KOPT-K1 (cell line): Measurements from ENCODE around the gene OLFM1.

Source experiments
- H3K27ac ChIP-seq: fragments of 200-600 bp; sonication (generic); 2 replicates; pipeline ENCODE4 v1.5.1; 2016; ENCODE audit warnings: antibody characterized with exemption, mild to moderate bottlenecking, low read depth, low read length; ENCODE audit not compliant: poor library complexity, severe bottlenecking
- H3K36me3 ChIP-seq: fragments of 200-600 bp; sonication (generic); 2 replicates; pipeline ENCODE4 v1.5.1; 2017; ENCODE audit warnings: antibody characterized with exemption, mild to moderate bottlenecking, low read length, moderate library complexity; ENCODE audit not compliant: insufficient read depth
- H3K9me3 ChIP-seq: fragments of 200-600 bp; sonication (generic); 2 replicates; pipeline ENCODE4 v1.5.1; 2017; ENCODE audit warnings: antibody characterized with exemption, low read length, mild to moderate bottlenecking; ENCODE audit not compliant: insufficient read depth, poor library complexity, severe bottlenecking

OLFM1 gene

GRCh38 chr9:135163023-135163780 is 75.7 kb downstream of the OLFM1 start:
- Histone ChIP-seq H3K36me3 (no peaks in the 10 kb centered on the region), H3K9me3 (no peaks in the 10 kb centered on the region), H3K27ac (no peak overlapping the region)

- Histone ChIP-seq H3K36me3 (no peaks in the 10 kb centered on the region), H3K27ac (no peak overlapping the region), H3K9me3 (no peaks in the 10 kb centered on the region)
Measured at GRCh38 chr9:135164036-135164435, 76.6 kb downstream of the OLFM1 start.

DNA sequence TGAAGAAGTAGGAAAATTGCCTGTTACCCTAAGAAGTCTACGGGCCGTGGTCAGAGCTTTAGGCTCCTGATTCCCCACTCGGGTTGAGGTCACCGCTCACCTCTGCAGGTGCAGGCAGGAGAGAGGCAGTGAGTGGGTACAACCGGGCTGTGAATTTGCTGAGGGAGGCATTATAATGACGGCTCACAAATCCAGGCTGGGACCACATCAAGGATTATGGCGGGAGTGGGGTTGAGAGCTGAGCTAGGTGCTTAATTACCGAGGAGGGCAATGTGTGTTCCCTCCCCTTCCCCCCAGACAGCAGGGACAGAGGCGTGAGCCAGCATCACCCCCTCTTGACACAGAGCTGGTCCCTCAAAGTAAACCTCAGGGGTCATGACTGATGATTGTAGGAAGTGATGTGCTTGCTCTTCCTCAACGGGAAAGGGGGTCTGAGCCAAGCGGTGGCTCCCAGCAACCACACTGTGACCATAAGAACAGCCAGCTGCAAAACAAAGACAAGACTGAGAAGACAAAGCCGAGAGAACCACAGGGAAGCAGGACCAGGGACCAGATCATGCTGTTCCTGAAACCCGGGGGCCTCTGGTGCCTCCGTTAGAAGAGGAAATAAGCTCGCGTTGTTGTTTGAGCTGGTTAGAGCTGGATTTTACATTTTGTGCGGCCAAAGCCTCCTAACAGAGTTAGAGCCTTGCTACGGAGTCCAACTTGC is 77.7 kb downstream of the OLFM1 start:
- H3K36me3 ChIP-seq: no peaks in the 10 kb centered on the region
- H3K9me3 ChIP-seq: no peaks in the 10 kb centered on the region
- no peak overlapping the region for H3K27ac ChIP-seq

- H3K27ac ChIP-seq: no peak overlapping the region
- H3K9me3 ChIP-seq: no peaks in the 10 kb centered on the region
- no peaks in the 10 kb centered on the region for H3K36me3 ChIP-seq
Measured at GRCh38 chr9:135165756-135166519, 78.5 kb downstream of the OLFM1 start.

- H3K27ac ChIP-seq: no peak overlapping the region
- H3K9me3 ChIP-seq: no peaks in the 10 kb centered on the region
- no peaks in the 10 kb centered on the region for H3K36me3 ChIP-seq
Measured at GRCh38 chr9:135166565-135166964, 79.1 kb downstream of the OLFM1 start.

DNA sequence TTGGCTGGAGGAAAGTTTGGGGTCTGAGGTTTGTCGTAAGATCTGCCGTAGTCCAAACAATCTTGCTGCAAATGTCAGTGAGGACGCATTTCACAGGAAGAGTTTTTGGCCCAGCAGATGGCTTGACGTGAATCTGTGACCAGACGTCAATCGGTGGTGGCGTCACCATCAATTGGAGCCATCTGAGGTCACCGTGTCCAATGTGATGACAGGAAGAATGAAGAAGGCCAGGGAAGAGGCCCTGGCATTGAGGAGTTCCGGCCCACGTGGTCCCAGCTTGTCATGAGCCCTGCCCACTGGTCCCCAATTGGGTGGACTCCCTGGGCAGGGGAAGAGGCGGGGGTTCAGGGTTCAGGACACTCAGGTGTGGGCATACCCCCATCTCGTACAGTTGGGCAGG is 79.9 kb downstream of the OLFM1 start:
- H3K9me3 ChIP-seq: no peaks in the 10 kb centered on the region
- no peaks in the 10 kb centered on the region for H3K36me3 ChIP-seq
- no peak overlapping the region for H3K27ac ChIP-seq

DNA sequence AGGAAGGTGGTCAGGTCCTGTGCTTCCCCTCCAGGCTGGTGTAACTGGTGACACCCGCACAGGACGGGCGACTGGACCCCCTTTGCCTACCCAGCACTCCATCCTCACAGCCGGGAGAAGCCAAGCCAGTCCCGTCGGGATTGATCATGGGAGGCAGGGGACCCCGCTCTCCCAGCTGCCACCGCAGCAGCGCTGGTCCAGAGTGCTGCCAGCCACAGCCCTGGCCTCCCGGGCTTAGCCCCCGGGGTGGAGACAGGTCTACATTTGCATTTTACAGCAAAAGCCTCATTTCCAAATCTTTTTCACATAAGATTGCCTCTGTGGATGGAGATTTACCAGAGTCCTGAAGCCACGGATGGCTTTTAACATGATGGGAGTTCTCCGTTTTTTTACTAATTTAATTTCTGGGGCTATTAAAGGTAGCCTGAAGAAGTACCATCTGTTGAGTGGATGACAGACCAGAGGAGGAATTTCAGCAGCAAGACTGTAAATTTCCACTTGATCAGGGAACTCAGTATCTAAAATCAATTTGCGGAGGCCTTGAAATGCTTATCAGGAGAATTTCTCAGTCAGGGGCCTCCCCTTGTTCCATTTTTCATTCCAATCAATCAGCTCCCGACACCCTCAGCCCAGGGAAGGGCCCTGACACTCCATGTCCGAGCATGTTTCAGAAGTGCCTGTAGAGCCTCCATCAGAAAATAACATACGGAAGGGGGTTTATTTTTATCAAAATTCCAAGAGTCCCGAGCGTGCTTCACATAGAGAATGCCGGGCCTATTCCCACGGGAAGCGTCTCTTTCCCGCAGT is 80.6 kb downstream of the OLFM1 start:
- no peaks in the 10 kb centered on the region for H3K36me3 ChIP-seq
- H3K27ac ChIP-seq: no peak overlapping the region
- H3K9me3 ChIP-seq: no peaks in the 10 kb centered on the region

- Histone ChIP-seq H3K9me3 (no peaks in the 10 kb centered on the region), H3K27ac (no peak overlapping the region), H3K36me3 (no peaks in the 10 kb centered on the region)
Measured at GRCh38 chr9:135169709-135170226, 82.3 kb downstream of the OLFM1 start.

- H3K27ac ChIP-seq: no peak overlapping the region
- no peaks in the 10 kb centered on the region for H3K36me3 ChIP-seq
- H3K9me3 ChIP-seq: no peaks in the 10 kb centered on the region
Measured at GRCh38 chr9:135170535-135170934, 83.1 kb downstream of the OLFM1 start.
